HepG2 (cell line): ENCODE results near the gene DDO. TPM values are rescaled to one million over a fixed set of nuclear protein-coding genes. Genes with fewer than 3 reads are reported as not detected.

Experiments used
- CCAR2 ChIP-seq: fragments of 200-400 bp; formaldehyde crosslinking; optimal IDR thresholded peaks from 2 replicates; pipeline ENCODE3; 2018; ENCODE audit warnings: low read depth, mild to moderate bottlenecking, low read length, moderate library complexity
- HCFC1 ChIP-seq: fragments of 150-350 bp; IDR thresholded peaks from 2 replicates; pipeline ENCODE4 v1.6.1; 2014; ENCODE audit warnings: low read depth, low read length
- MLXIP ChIP-seq: sonication (generic); formaldehyde crosslinking; IDR thresholded peaks from 2 replicates; pipeline ENCODE4 v1.9.0; 2021; ENCODE audit warnings: missing genetic modification reagents, borderline replicate concordance
- POLR2AphosphoS5 ChIP-seq: IDR thresholded peaks from 2 replicates; pipeline ENCODE4 v1.6.1; 2012; ENCODE audit warnings: low read depth, low read length
- STAT5B ChIP-seq: sonication (generic); formaldehyde crosslinking; IDR thresholded peaks from 2 replicates; pipeline ENCODE4 v1.4.0; 2020; ENCODE audit warnings: missing genetic modification reagents
- TBL1XR1 ChIP-seq: fragments of 150-350 bp; IDR thresholded peaks from 2 replicates; pipeline ENCODE4 v1.6.1; 2014; ENCODE audit warnings: borderline replicate concordance, low read length; ENCODE audit not compliant: partially characterized antibody
- TBX2 ChIP-seq: sonication (generic); formaldehyde crosslinking; IDR thresholded peaks from 2 replicates; pipeline ENCODE4 v1.5.0; 2020; ENCODE audit warnings: missing genetic modification reagents, mild to moderate bottlenecking, borderline replicate concordance
- ZBTB43 ChIP-seq: sonication (generic); formaldehyde crosslinking; conservative IDR thresholded peaks from 2 replicates; pipeline ENCODE4 v1.4.0; 2020; ENCODE audit warnings: missing genetic modification reagents
- ZFP1 ChIP-seq: IDR thresholded peaks from 2 replicates; pipeline ENCODE4 v1.6.1; 2016
- ZNF12 ChIP-seq: sonication (generic); formaldehyde crosslinking; IDR thresholded peaks from 2 replicates; pipeline ENCODE4 v1.5.0; 2020; ENCODE audit warnings: missing genetic modification reagents
- ZNF484 ChIP-seq: sonication (generic); formaldehyde crosslinking; IDR thresholded peaks from 2 replicates; pipeline ENCODE4 v1.5.1; 2020; ENCODE audit warnings: mild to moderate bottlenecking, low read depth, missing genetic modification reagents, borderline replicate concordance
- ZNF678 ChIP-seq: sonication (generic); formaldehyde crosslinking; IDR thresholded peaks from 2 replicates; pipeline ENCODE4 v1.4.0; 2020; ENCODE audit warnings: mild to moderate bottlenecking, missing genetic modification reagents
- ZNF75D ChIP-seq: sonication (generic); formaldehyde crosslinking; IDR thresholded peaks from 2 replicates; pipeline ENCODE4 v1.8.1; 2023; ENCODE audit warnings: missing genetic modification reagents, mild to moderate bottlenecking, borderline replicate concordance
- ZNF850 ChIP-seq: sonication (generic); formaldehyde crosslinking; conservative IDR thresholded peaks from 2 replicates; pipeline ENCODE4 v1.9.0; 2021; ENCODE audit warnings: mild to moderate bottlenecking, missing genetic modification reagents
- ZNF891 ChIP-seq: sonication (generic); formaldehyde crosslinking; IDR thresholded peaks from 2 replicates; pipeline ENCODE4 v1.5.0; 2020; ENCODE audit warnings: mild to moderate bottlenecking, missing genetic modification reagents
- polyA plus RNA-seq, 8 experiments: library from polyadenylated mRNA; depleted of rRNA in 3 of 8; stranded (reverse) in 7 of 8; unstranded in 1 of 8; fragments of >200 nt; fragmentation: Illumina TruSeq in 4 of 8; extraction: Trizol in 4 of 8; gene quantifications; 2 replicates each; pipeline versions ENCODE4 v1.2.1 to v1.2.3, GENCODE V29; 2011 to 2016; ENCODE audit warnings: low read depth in 4 of 8, missing spikeins in 1 of 8, mixed read lengths in 1 of 8; ENCODE audit not compliant: insufficient read depth in 1 of 8
- total RNA-seq, 5 experiments: library from RNA; depleted of rRNA; stranded (reverse); fragments of >200 nt; fragmentation: Illumina TruSeq; extraction: Trizol; gene quantifications; 2 replicates each; pipeline ENCODE4 v1.2.3, GENCODE V29; 2016; ENCODE audit warnings: low read depth in 1 of 5
- TF ChIP-seq, protein P1 (sequence below): sonication (generic); formaldehyde crosslinking; IDR thresholded peaks from 2 replicates; pipeline ENCODE4 v1.5.1; 2020; ENCODE audit warnings: mild to moderate bottlenecking, missing genetic modification reagents
- TF ChIP-seq, protein P2 (sequence below): sonication (generic); formaldehyde crosslinking; IDR thresholded peaks from 2 replicates; pipeline ENCODE4 v1.4.0; 2020; ENCODE audit warnings: missing genetic modification reagents

Gene DDO
- total and polyA plus RNA-seq, 2 of the 13 experiments (the other 11 are each of a cell fraction or from before 2014, with no cell fraction given), result 6.1 to 10.3 TPM

- TF ChIP-seq MLXIP (CRISPR knock-in tag) (no peak), ZBTB43 (CRISPR knock-in tag) (no peak), ZNF75D (CRISPR knock-in tag) (no peak), POLR2AphosphoS5 (0 out of 2 replicates have a peak, but pooled peaks have one; percentile 30), TBL1XR1 (no peak), ZNF891 (CRISPR knock-in tag) (no peak), ZNF678 (CRISPR knock-in tag) (no peak), CCAR2 (no peak), ZFP1 (no peak), ZNF484 (CRISPR knock-in tag) (no peak), HCFC1 (no peak), STAT5B (no peak), ZNF850 (CRISPR knock-in tag) (no peak), TBX2 (peak; percentile 23; the same call in 1 of the 2 replicates), ZNF12 (CRISPR knock-in tag) (no peak)
- TF ChIP-seq, protein P1, sequence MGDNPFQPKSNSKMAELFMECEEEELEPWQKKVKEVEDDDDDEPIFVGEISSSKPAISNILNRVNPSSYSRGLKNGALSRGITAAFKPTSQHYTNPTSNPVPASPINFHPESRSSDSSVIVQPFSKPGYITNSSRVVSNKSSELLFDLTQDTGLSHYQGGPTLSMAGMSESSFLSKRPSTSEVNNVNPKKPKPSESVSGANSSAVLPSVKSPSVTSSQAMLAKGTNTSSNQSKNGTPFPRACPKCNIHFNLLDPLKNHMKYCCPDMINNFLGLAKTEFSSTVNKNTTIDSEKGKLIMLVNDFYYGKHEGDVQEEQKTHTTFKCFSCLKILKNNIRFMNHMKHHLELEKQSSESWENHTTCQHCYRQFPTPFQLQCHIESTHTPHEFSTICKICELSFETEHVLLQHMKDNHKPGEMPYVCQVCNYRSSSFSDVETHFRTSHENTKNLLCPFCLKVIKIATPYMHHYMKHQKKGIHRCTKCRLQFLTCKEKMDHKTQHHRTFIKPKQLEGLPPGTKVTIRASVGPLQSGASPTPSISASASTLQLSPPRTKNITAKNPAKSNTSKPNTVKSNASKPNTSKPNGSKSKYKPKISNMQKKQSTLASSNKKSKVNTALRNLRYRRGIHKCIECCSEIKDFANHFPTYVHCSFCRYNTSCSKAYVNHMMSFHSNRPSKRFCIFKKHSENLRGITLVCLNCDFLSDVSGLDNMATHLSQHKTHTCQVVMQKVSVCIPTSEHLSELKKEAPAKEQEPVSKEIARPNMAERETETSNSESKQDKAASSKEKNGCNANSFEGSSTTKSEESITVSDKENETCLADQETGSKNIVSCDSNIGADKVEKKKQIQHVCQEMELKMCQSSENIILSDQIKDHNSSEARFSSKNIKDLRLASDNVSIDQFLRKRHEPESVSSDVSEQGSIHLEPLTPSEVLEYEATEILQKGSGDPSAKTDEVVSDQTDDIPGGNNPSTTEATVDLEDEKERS (CRISPR knock-in tag), result no peak
- TF ChIP-seq, protein P2, sequence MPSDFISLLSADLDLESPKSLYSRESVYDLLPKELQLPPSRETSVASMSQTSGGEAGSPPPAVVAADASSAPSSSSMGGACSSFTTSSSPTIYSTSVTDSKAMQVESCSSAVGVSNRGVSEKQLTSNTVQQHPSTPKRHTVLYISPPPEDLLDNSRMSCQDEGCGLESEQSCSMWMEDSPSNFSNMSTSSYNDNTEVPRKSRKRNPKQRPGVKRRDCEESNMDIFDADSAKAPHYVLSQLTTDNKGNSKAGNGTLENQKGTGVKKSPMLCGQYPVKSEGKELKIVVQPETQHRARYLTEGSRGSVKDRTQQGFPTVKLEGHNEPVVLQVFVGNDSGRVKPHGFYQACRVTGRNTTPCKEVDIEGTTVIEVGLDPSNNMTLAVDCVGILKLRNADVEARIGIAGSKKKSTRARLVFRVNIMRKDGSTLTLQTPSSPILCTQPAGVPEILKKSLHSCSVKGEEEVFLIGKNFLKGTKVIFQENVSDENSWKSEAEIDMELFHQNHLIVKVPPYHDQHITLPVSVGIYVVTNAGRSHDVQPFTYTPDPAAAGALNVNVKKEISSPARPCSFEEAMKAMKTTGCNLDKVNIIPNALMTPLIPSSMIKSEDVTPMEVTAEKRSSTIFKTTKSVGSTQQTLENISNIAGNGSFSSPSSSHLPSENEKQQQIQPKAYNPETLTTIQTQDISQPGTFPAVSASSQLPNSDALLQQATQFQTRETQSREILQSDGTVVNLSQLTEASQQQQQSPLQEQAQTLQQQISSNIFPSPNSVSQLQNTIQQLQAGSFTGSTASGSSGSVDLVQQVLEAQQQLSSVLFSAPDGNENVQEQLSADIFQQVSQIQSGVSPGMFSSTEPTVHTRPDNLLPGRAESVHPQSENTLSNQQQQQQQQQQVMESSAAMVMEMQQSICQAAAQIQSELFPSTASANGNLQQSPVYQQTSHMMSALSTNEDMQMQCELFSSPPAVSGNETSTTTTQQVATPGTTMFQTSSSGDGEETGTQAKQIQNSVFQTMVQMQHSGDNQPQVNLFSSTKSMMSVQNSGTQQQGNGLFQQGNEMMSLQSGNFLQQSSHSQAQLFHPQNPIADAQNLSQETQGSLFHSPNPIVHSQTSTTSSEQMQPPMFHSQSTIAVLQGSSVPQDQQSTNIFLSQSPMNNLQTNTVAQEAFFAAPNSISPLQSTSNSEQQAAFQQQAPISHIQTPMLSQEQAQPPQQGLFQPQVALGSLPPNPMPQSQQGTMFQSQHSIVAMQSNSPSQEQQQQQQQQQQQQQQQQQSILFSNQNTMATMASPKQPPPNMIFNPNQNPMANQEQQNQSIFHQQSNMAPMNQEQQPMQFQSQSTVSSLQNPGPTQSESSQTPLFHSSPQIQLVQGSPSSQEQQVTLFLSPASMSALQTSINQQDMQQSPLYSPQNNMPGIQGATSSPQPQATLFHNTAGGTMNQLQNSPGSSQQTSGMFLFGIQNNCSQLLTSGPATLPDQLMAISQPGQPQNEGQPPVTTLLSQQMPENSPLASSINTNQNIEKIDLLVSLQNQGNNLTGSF, result no peak
Measured at GRCh38 chr6:110415086-110415916, at the start of gene DDO (continued).
